HepG2 (cell line): ENCODE data around the gene SRSF7. TPM values are rescaled to one million over a fixed set of nuclear protein-coding genes. Genes with fewer than 3 reads are reported as not detected.

ENCODE experiments used
- CHD4 ChIP-seq: fragments of 200-600 bp; sonication (generic); IDR thresholded peaks from 2 replicates; pipeline ENCODE4 v1.7.0; 2017; ENCODE audit warnings: mild to moderate bottlenecking, low read length, borderline replicate concordance
- IKZF1 ChIP-seq: fragments of 450-650 bp; IDR thresholded peaks from 2 replicates; pipeline ENCODE4 v1.7.1; 2016
- MBNL3 ChIP-seq: fragments of 250-450 bp; sonication (Bioruptor Pico); conservative IDR thresholded peaks from 2 replicates; pipeline ENCODE4 v1.8.0; 2022; ENCODE audit warnings: mild to moderate bottlenecking, inconsistent platforms
- MEIS2 ChIP-seq: sonication (generic); formaldehyde crosslinking; IDR thresholded peaks from 2 replicates; pipeline ENCODE4 v1.9.0; 2021; ENCODE audit warnings: mild to moderate bottlenecking, missing genetic modification reagents
- PHF8 ChIP-seq: sonication (generic); formaldehyde crosslinking; IDR thresholded peaks from 2 replicates; pipeline ENCODE4 v1.5.0; 2020; ENCODE audit warnings: missing genetic modification reagents
- SMC3 ChIP-seq: IDR thresholded peaks from 2 replicates; pipeline ENCODE4 v1.6.1; 2011; ENCODE audit warnings: low read length, improper control_type of control experiment
- SOX6 ChIP-seq, 2 experiments: fragments of 450-650 bp in 1 of 2; sonication (generic) in 1 of 2; formaldehyde crosslinking in 1 of 2; IDR thresholded peaks; 2 replicates each; pipeline versions ENCODE4 v1.4.0 to v1.6.1; 2017 to 2020; ENCODE audit warnings: antibody characterized with exemption in 1 of 2, mild to moderate bottlenecking in 1 of 2, missing genetic modification reagents in 1 of 2
- SP2 ChIP-seq: sonication (generic); formaldehyde crosslinking; IDR thresholded peaks from 2 replicates; pipeline ENCODE4 v1.5.1; 2020; ENCODE audit warnings: mild to moderate bottlenecking, missing genetic modification reagents
- THAP11 ChIP-seq: IDR thresholded peaks from 2 replicates; pipeline ENCODE4 v1.6.1; 2016; ENCODE audit warnings: missing biosample characterization, missing genetic modification reagents
- YEATS4 ChIP-seq: sonication (generic); formaldehyde crosslinking; IDR thresholded peaks from 2 replicates; pipeline ENCODE4 v1.4.0; 2020; ENCODE audit warnings: missing genetic modification reagents, borderline replicate concordance
- ZFP37 ChIP-seq: sonication (generic); formaldehyde crosslinking; IDR thresholded peaks from 2 replicates; pipeline ENCODE4 v1.4.0; 2020; ENCODE audit warnings: missing genetic modification reagents, borderline replicate concordance
- ZNF326 ChIP-seq: sonication (generic); formaldehyde crosslinking; IDR thresholded peaks from 2 replicates; pipeline ENCODE4 v1.4.0; 2020; ENCODE audit warnings: missing genetic modification reagents, borderline replicate concordance
- ZNF468 ChIP-seq: sonication (generic); formaldehyde crosslinking; IDR thresholded peaks from 2 replicates; pipeline ENCODE4 v1.8.0; 2022; ENCODE audit warnings: mild to moderate bottlenecking, moderate library complexity, missing genetic modification reagents
- ZNF777 ChIP-seq: sonication (generic); formaldehyde crosslinking; IDR thresholded peaks from 2 replicates; pipeline ENCODE4 v1.4.0; 2020; ENCODE audit warnings: missing genetic modification reagents
- ZNF850 ChIP-seq: sonication (generic); formaldehyde crosslinking; conservative IDR thresholded peaks from 2 replicates; pipeline ENCODE4 v1.9.0; 2021; ENCODE audit warnings: mild to moderate bottlenecking, missing genetic modification reagents
- polyA plus RNA-seq, 8 experiments: library from polyadenylated mRNA; depleted of rRNA in 3 of 8; stranded (reverse) in 7 of 8; unstranded in 1 of 8; fragments of >200 nt; fragmentation: Illumina TruSeq in 4 of 8; extraction: Trizol in 4 of 8; gene quantifications; 2 replicates each; pipeline versions ENCODE4 v1.2.1 to v1.2.3, GENCODE V29; 2011 to 2016; ENCODE audit warnings: low read depth in 4 of 8, missing spikeins in 1 of 8, mixed read lengths in 1 of 8; ENCODE audit not compliant: insufficient read depth in 1 of 8
- total RNA-seq, 5 experiments: library from RNA; depleted of rRNA; stranded (reverse); fragments of >200 nt; fragmentation: Illumina TruSeq; extraction: Trizol; gene quantifications; 2 replicates each; pipeline ENCODE4 v1.2.3, GENCODE V29; 2016; ENCODE audit warnings: low read depth in 1 of 5
- TF ChIP-seq, protein P1 (sequence below): sonication (generic); formaldehyde crosslinking; IDR thresholded peaks from 2 replicates; pipeline ENCODE4 v1.5.0; 2020; ENCODE audit warnings: mild to moderate bottlenecking, missing genetic modification reagents
- TF ChIP-seq, protein P2 (sequence below): sonication (generic); formaldehyde crosslinking; IDR thresholded peaks from 2 replicates; pipeline ENCODE4 v1.4.0; 2020; ENCODE audit warnings: mild to moderate bottlenecking, missing genetic modification reagents
- TF ChIP-seq, protein P3 (sequence below): sonication (generic); formaldehyde crosslinking; IDR thresholded peaks from 2 replicates; pipeline ENCODE4; 2020; ENCODE audit warnings: missing genetic modification reagents, mild to moderate bottlenecking, borderline replicate concordance
- TF ChIP-seq, protein P4 (sequence below): sonication (generic); formaldehyde crosslinking; IDR thresholded peaks from 2 replicates; pipeline ENCODE4 v1.4.0; 2020; ENCODE audit warnings: missing genetic modification reagents

SRSF7 gene
- total and polyA plus RNA-seq, 2 of the 13 experiments (the other 11 are each of a cell fraction or from before 2014, with no cell fraction given): 172 to 275 TPM

DNA sequence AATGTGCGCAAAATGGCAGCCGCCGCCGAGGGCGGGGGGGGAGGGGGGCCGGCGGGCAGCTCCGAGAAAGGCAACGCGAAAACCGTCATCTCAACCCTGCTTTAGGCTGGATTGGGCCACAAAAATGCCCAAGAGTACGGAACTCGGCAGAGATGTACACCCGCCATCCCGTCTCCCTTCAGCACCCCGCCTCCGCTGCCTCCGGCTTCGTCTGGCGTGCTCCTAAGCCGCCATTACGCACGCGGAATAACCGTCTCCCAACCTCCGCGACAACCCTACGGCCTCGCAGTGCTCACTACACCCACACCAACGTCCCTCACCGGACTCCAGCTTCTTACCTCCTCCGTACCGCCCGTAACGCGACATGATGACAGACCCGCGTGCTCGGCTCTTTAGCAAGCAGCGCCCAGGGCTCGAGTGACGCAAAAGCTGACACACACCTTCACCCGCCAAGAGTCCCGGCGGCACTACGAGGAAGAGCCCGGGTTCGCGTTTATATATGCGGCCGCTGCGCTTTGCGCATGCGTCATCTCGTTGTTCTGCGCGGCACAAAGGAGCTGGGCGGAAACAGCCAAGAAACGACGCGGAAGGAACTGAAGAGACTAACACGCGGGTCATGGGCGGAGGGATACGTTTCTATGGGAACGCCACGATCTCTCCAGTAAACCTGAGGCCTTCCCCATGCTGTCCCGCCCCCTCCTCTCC is at the start of gene SRSF7 (continued):
- TF ChIP-seq, protein P1, sequence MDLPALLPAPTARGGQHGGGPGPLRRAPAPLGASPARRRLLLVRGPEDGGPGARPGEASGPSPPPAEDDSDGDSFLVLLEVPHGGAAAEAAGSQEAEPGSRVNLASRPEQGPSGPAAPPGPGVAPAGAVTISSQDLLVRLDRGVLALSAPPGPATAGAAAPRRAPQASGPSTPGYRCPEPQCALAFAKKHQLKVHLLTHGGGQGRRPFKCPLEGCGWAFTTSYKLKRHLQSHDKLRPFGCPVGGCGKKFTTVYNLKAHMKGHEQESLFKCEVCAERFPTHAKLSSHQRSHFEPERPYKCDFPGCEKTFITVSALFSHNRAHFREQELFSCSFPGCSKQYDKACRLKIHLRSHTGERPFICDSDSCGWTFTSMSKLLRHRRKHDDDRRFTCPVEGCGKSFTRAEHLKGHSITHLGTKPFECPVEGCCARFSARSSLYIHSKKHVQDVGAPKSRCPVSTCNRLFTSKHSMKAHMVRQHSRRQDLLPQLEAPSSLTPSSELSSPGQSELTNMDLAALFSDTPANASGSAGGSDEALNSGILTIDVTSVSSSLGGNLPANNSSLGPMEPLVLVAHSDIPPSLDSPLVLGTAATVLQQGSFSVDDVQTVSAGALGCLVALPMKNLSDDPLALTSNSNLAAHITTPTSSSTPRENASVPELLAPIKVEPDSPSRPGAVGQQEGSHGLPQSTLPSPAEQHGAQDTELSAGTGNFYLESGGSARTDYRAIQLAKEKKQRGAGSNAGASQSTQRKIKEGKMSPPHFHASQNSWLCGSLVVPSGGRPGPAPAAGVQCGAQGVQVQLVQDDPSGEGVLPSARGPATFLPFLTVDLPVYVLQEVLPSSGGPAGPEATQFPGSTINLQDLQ: 0 out of 2 replicates have a peak, but pooled peaks have one; percentile 21
- TF ChIP-seq SP2 (CRISPR knock-in tag): no peak; the same call in 1 of the 2 replicates
- TF ChIP-seq SMC3: no peak
- TF ChIP-seq CHD4: no peak
- peak; percentile 93 for TF ChIP-seq ZNF850 (CRISPR knock-in tag)
- TF ChIP-seq, protein P2, sequence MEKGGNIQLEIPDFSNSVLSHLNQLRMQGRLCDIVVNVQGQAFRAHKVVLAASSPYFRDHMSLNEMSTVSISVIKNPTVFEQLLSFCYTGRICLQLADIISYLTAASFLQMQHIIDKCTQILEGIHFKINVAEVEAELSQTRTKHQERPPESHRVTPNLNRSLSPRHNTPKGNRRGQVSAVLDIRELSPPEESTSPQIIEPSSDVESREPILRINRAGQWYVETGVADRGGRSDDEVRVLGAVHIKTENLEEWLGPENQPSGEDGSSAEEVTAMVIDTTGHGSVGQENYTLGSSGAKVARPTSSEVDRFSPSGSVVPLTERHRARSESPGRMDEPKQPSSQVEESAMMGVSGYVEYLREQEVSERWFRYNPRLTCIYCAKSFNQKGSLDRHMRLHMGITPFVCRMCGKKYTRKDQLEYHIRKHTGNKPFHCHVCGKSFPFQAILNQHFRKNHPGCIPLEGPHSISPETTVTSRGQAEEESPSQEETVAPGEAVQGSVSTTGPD (CRISPR knock-in tag): no peak
- TF ChIP-seq ZNF326 (CRISPR knock-in tag): no peak
- TF ChIP-seq ZNF777: peak; percentile 69
- TF ChIP-seq THAP11 (CRISPR knock-in tag): peak; percentile 86
- TF ChIP-seq, protein P3, sequence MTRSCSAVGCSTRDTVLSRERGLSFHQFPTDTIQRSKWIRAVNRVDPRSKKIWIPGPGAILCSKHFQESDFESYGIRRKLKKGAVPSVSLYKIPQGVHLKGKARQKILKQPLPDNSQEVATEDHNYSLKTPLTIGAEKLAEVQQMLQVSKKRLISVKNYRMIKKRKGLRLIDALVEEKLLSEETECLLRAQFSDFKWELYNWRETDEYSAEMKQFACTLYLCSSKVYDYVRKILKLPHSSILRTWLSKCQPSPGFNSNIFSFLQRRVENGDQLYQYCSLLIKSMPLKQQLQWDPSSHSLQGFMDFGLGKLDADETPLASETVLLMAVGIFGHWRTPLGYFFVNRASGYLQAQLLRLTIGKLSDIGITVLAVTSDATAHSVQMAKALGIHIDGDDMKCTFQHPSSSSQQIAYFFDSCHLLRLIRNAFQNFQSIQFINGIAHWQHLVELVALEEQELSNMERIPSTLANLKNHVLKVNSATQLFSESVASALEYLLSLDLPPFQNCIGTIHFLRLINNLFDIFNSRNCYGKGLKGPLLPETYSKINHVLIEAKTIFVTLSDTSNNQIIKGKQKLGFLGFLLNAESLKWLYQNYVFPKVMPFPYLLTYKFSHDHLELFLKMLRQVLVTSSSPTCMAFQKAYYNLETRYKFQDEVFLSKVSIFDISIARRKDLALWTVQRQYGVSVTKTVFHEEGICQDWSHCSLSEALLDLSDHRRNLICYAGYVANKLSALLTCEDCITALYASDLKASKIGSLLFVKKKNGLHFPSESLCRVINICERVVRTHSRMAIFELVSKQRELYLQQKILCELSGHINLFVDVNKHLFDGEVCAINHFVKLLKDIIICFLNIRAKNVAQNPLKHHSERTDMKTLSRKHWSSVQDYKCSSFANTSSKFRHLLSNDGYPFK (CRISPR knock-in tag): peak; percentile 90; the same call in 1 of the 2 replicates
- peak; percentile 93 for TF ChIP-seq PHF8
- peak; percentile 94 for TF ChIP-seq ZNF468 (CRISPR knock-in tag)
- TF ChIP-seq, protein P4, sequence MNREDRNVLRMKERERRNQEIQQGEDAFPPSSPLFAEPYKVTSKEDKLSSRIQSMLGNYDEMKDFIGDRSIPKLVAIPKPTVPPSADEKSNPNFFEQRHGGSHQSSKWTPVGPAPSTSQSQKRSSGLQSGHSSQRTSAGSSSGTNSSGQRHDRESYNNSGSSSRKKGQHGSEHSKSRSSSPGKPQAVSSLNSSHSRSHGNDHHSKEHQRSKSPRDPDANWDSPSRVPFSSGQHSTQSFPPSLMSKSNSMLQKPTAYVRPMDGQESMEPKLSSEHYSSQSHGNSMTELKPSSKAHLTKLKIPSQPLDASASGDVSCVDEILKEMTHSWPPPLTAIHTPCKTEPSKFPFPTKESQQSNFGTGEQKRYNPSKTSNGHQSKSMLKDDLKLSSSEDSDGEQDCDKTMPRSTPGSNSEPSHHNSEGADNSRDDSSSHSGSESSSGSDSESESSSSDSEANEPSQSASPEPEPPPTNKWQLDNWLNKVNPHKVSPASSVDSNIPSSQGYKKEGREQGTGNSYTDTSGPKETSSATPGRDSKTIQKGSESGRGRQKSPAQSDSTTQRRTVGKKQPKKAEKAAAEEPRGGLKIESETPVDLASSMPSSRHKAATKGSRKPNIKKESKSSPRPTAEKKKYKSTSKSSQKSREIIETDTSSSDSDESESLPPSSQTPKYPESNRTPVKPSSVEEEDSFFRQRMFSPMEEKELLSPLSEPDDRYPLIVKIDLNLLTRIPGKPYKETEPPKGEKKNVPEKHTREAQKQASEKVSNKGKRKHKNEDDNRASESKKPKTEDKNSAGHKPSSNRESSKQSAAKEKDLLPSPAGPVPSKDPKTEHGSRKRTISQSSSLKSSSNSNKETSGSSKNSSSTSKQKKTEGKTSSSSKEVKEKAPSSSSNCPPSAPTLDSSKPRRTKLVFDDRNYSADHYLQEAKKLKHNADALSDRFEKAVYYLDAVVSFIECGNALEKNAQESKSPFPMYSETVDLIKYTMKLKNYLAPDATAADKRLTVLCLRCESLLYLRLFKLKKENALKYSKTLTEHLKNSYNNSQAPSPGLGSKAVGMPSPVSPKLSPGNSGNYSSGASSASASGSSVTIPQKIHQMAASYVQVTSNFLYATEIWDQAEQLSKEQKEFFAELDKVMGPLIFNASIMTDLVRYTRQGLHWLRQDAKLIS (CRISPR knock-in tag): peak; percentile 95
- peak; percentile 79 for TF ChIP-seq ZFP37 (CRISPR knock-in tag)
- no peak for TF ChIP-seq SOX6 (IDR thresholded peaks at IDR 0.05)
- peak; percentile 92 for TF ChIP-seq SOX6 (CRISPR knock-in tag; IDR thresholded peaks at IDR 0.05)
- no peak; the same call in 1 of the 2 replicates for TF ChIP-seq MEIS2 (CRISPR knock-in tag)
- TF ChIP-seq YEATS4 (CRISPR knock-in tag): peak; percentile 94
- no peak for TF ChIP-seq MBNL3 (CRISPR knock-in tag)
- no peak for TF ChIP-seq IKZF1
